ENCODE results near the gene SLC39A13.
A peak's percentile ranks its signal among the peaks of the same experiment; 100 is the strongest.

The SLC39A13 gene

GRCh38 chr11:47433157-47433556 lies 24.8 kb downstream of the SLC39A13 start:
- DNase-seq, result no peak

GRCh38 chr11:47434011-47434786 lies 25.8 kb downstream of the SLC39A13 start:
- DNase-seq, result no peak

GRCh38 chr11:47435687-47436086 lies 27.3 kb downstream of the SLC39A13 start:
- no peak for DNase-seq

GRCh38 chr11:47436726-47437125 lies 28.3 kb downstream of the SLC39A13 start:
- DNase-seq, result no peak

- no peak for DNase-seq
Measured at GRCh38 chr11:47437218-47437745, 28.9 kb downstream of the SLC39A13 start.

- DNase-seq, result no peak
Measured at GRCh38 chr11:47437746-47438418, 29.5 kb downstream of the SLC39A13 start.

GRCh38 chr11:47438721-47439120 lies 30.3 kb downstream of the SLC39A13 start:
- no peak for DNase-seq

GRCh38 chr11:47440054-47440476 lies 31.7 kb downstream of the SLC39A13 start:
- no peak for DNase-seq

GRCh38 chr11:47441421-47441820 lies 33.0 kb downstream of the SLC39A13 start:
- DNase-seq, result no peak

- no peak for DNase-seq
Measured at GRCh38 chr11:47442514-47442913, 34.1 kb downstream of the SLC39A13 start.

- DNase-seq, result no peak
Measured at GRCh38 chr11:47443028-47443700, 34.8 kb downstream of the SLC39A13 start.

- no peak for DNase-seq
Measured at GRCh38 chr11:47443817-47444216, 35.4 kb downstream of the SLC39A13 start.

GRCh38 chr11:47445840-47446239 lies 37.5 kb downstream of the SLC39A13 start:
- no peak for DNase-seq

- DNase-seq, result no peak
Measured at GRCh38 chr11:47446833-47447232, 38.4 kb downstream of the SLC39A13 start.

- DNase-seq, result no peak
Measured at GRCh38 chr11:47447906-47448305, 39.5 kb downstream of the SLC39A13 start.

- no peak for DNase-seq
Measured at GRCh38 chr11:47448566-47449427, 40.4 kb downstream of the SLC39A13 start, which contains the start of gene RAPSN. Gene RAPSN (minus strand): TSS chr11:47449136. CDS start chr11:47448964, 172 bp downstream.

GRCh38 chr11:47449541-47449940 lies 41.2 kb downstream of the SLC39A13 start:
- DNase-seq, result no peak

- no peak for DNase-seq
Measured at GRCh38 chr11:47451436-47451835, 43.0 kb downstream of the SLC39A13 start.

GRCh38 chr11:47451990-47452389 lies 43.6 kb downstream of the SLC39A13 start:
- DNase-seq, result no peak

GRCh38 chr11:47453365-47453764 lies 45.0 kb downstream of the SLC39A13 start:
- DNase-seq, result no peak

- DNase-seq, result peak; percentile 37
Measured at GRCh38 chr11:47454258-47454671, 45.9 kb downstream of the SLC39A13 start.

- DNase-seq, result no peak
Measured at GRCh38 chr11:47460571-47461235, 52.3 kb downstream of the SLC39A13 start.
